WERI-Rb-1 (cell line): Measurements from ENCODE around the gene HNF1A.

Experiments
- DNase-seq: peaks from one replicate; pipeline ENCODE4 v3.0.0-alpha.2; 2020
- H3K27ac ChIP-seq: fragments of 250-450 bp; sonication (Bioruptor Pico); 2 replicates; pipeline ENCODE4 v1.5.1; 2020; ENCODE audit warnings: mild to moderate bottlenecking, moderate library complexity
- H3K27me3 ChIP-seq: fragments of 250-450 bp; sonication (Bioruptor Pico); 2 replicates; pipeline ENCODE4 v1.5.1; 2021; ENCODE audit warnings: mild to moderate bottlenecking, low read depth, moderate library complexity; ENCODE audit not compliant: insufficient read depth, severe bottlenecking
- H3K36me3 ChIP-seq: fragments of 250-450 bp; sonication (Bioruptor Pico); 2 replicates; pipeline ENCODE4 v1.5.1; 2020; ENCODE audit warnings: mild to moderate bottlenecking, moderate library complexity
- H3K4me3 ChIP-seq: 2 replicates; pipeline ENCODE4 v1.5.1; 2011; ENCODE audit warnings: low read depth, mild to moderate bottlenecking, control low read depth, low read length
- H3K9me3 ChIP-seq: fragments of 250-450 bp; sonication (Bioruptor Pico); 2 replicates; pipeline ENCODE4 v1.5.1; 2021; ENCODE audit warnings: mild to moderate bottlenecking, moderate library complexity; ENCODE audit not compliant: severe bottlenecking
- CTCF ChIP-seq: IDR thresholded peaks from 2 replicates; pipeline ENCODE4 v1.5.1; 2011; ENCODE audit warnings: low read depth, mild to moderate bottlenecking, control low read depth, inconsistent platforms, low read length

Gene HNF1A

GRCh38 chr12:120933786-120934185 lies 44.6 kb upstream of the HNF1A start:
- no peak overlapping the region for H3K4me3 ChIP-seq
- no peak overlapping the region for H3K27ac ChIP-seq
- TF ChIP-seq CTCF: no peak
- H3K27me3 ChIP-seq: no peaks in the 10 kb centered on the region
- H3K9me3 ChIP-seq: no peaks in the 10 kb centered on the region
- DNase-seq: no peak
- H3K36me3 ChIP-seq: no peaks in the 10 kb centered on the region

- no peak for TF ChIP-seq CTCF
- Histone ChIP-seq H3K36me3 (no peaks in the 10 kb centered on the region), H3K27ac (no peak overlapping the region), H3K9me3 (no peaks in the 10 kb centered on the region), H3K27me3 (no peaks in the 10 kb centered on the region), H3K4me3 (no peak overlapping the region)
- DNase-seq: no peak
These were observed 42.1 kb upstream of the HNF1A start for GRCh38 chr12:120936197-120936596.

- Histone ChIP-seq H3K36me3 (no peaks in the 10 kb centered on the region), H3K27me3 (no peaks in the 10 kb centered on the region), H3K4me3 (no peak overlapping the region), H3K9me3 (no peaks in the 10 kb centered on the region), H3K27ac (no peak overlapping the region)
- DNase-seq: no peak
- no peak for TF ChIP-seq CTCF
These were observed 39.8 kb upstream of the HNF1A start for GRCh38 chr12:120938496-120938895.

- DNase-seq: no peak
- Histone ChIP-seq H3K4me3 (no peak overlapping the region), H3K27ac (no peak overlapping the region), H3K9me3 (no peaks in the 10 kb centered on the region), H3K27me3 (no peaks in the 10 kb centered on the region), H3K36me3 (no peaks in the 10 kb centered on the region)
- no peak for TF ChIP-seq CTCF
These were observed 38.8 kb upstream of the HNF1A start for GRCh38 chr12:120939523-120939922.

GRCh38 chr12:120940006-120940405 lies 38.3 kb upstream of the HNF1A start:
- Histone ChIP-seq H3K36me3 (no peaks in the 10 kb centered on the region), H3K4me3 (no peak overlapping the region), H3K27ac (no peak overlapping the region), H3K27me3 (no peaks in the 10 kb centered on the region), H3K9me3 (no peaks in the 10 kb centered on the region)
- no peak for DNase-seq
- no peak for TF ChIP-seq CTCF

- H3K27me3 ChIP-seq: no peaks in the 10 kb centered on the region
- no peak for DNase-seq
These were observed 37.5 kb upstream of the HNF1A start for GRCh38 chr12:120940799-120941198.

More at GRCh38 chr12:120940799-120941198, 37.5 kb upstream of the HNF1A start:
- no peak overlapping the region for H3K4me3 ChIP-seq
- no peak for TF ChIP-seq CTCF
- no peak overlapping the region for H3K27ac ChIP-seq
- no peaks in the 10 kb centered on the region for H3K36me3 ChIP-seq
- H3K9me3 ChIP-seq: no peaks in the 10 kb centered on the region
